Panc1 (cell line): ENCODE data around the gene ASMTL.

Experiments
- CTCF ChIP-seq: fragments of 450-650 bp; IDR thresholded peaks from 2 replicates; pipeline ENCODE4 v1.5.1; 2017; ENCODE audit warnings: mild to moderate bottlenecking
- SIN3A ChIP-seq: IDR thresholded peaks from 2 replicates; pipeline ENCODE4 v1.6.1; 2012; ENCODE audit warnings: low read depth, mild to moderate bottlenecking, low read length, moderate library complexity, borderline replicate concordance; ENCODE audit not compliant: insufficient read depth

- TF ChIP-seq CTCF (no peak), SIN3A (no peak)
Observed at GRCh38 chrX:1368385-1368698, 84.4 kb downstream of the ASMTL start.
